Astrocyte (in vitro differentiated cells and primary cell): ENCODE data around the gene CCDC190. TPM values are rescaled to one million over a fixed set of nuclear protein-coding genes. Genes with fewer than 3 reads are reported as not detected.

Source experiments
- DNase-seq: peaks from one replicate; pipeline ENCODE4 v3.0.0-alpha.2; 2010; ENCODE audit warnings: low read depth
- FAIRE-seq: peaks from 2 replicates; lab custom pipeline; 2011; peaks lifted over from hg19 to GRCh38; lab: Jason Lieb, UNC
- H2AFZ ChIP-seq: 2 replicates; pipeline ENCODE4 v1.6.0; 2012; ENCODE audit warnings: low read depth, low read length, inconsistent platforms
- H3K27ac ChIP-seq: 2 replicates; pipeline ENCODE4 v1.5.1; 2011; ENCODE audit warnings: low read depth, low read length, inconsistent platforms
- H3K27me3 ChIP-seq: 2 replicates; pipeline ENCODE4 v1.6.0; 2011; ENCODE audit warnings: low read length, inconsistent platforms; ENCODE audit not compliant: insufficient read depth
- H3K36me3 ChIP-seq: 2 replicates; pipeline ENCODE4 v1.5.1; 2011; ENCODE audit warnings: low read length, inconsistent platforms; ENCODE audit not compliant: insufficient read depth
- H3K4me1 ChIP-seq: 2 replicates; pipeline ENCODE4 v1.5.1; 2011; ENCODE audit warnings: low read length, inconsistent platforms; ENCODE audit not compliant: insufficient read depth
- H3K4me2 ChIP-seq: 2 replicates; pipeline ENCODE4 v1.6.0; 2012; ENCODE audit warnings: low read length, inconsistent platforms
- H3K4me3 ChIP-seq: 2 replicates; pipeline ENCODE4 v1.5.1; 2011; ENCODE audit warnings: low read depth, mild to moderate bottlenecking, low read length, inconsistent platforms; ENCODE audit not compliant: insufficient read depth
- H3K79me2 ChIP-seq: 2 replicates; pipeline ENCODE4 v1.6.0; 2012; ENCODE audit warnings: mild to moderate bottlenecking, low read length, inconsistent platforms; ENCODE audit not compliant: insufficient read depth
- H3K9ac ChIP-seq: 2 replicates; pipeline ENCODE4 v1.6.0; 2012; ENCODE audit warnings: mild to moderate bottlenecking, low read length, inconsistent platforms
- H3K9me3 ChIP-seq: 2 replicates; pipeline ENCODE4 v1.5.1; 2012; ENCODE audit warnings: low read depth, mild to moderate bottlenecking, low read length, inconsistent platforms; ENCODE audit not compliant: insufficient read depth
- H4K20me1 ChIP-seq: 2 replicates; pipeline ENCODE4 v1.6.0; 2012; ENCODE audit warnings: low read length, inconsistent platforms; ENCODE audit not compliant: insufficient read depth
- H3K27ac Mint-ChIP-seq: one replicate; pipeline ENCODE4 v1.8.0; 2021; ENCODE audit warnings: mild to moderate bottlenecking, mixed read lengths; ENCODE audit not compliant: unreplicated experiment
- H3K27me3 Mint-ChIP-seq: one replicate; pipeline ENCODE4 v1.8.0; 2021; ENCODE audit warnings: low read depth, mixed read lengths; ENCODE audit not compliant: unreplicated experiment
- H3K36me3 Mint-ChIP-seq: one replicate; pipeline ENCODE4 v1.8.0; 2021; ENCODE audit warnings: low read depth, mixed read lengths; ENCODE audit not compliant: unreplicated experiment
- H3K4me1 Mint-ChIP-seq: one replicate; pipeline ENCODE4 v1.8.0; 2021; ENCODE audit warnings: low read depth, mixed read lengths; ENCODE audit not compliant: unreplicated experiment
- H3K4me3 Mint-ChIP-seq: one replicate; pipeline ENCODE4 v1.8.0; 2021; ENCODE audit warnings: mild to moderate bottlenecking, moderate library complexity, mixed read lengths; ENCODE audit not compliant: unreplicated experiment
- H3K9me3 Mint-ChIP-seq: one replicate; pipeline ENCODE4 v1.8.0; 2021; ENCODE audit warnings: mild to moderate bottlenecking, mixed read lengths; ENCODE audit not compliant: unreplicated experiment
- CTCF ChIP-seq: IDR thresholded peaks from 2 replicates; pipeline ENCODE4 v1.5.1; 2011; ENCODE audit warnings: low read depth, mild to moderate bottlenecking, inconsistent platforms, low read length, moderate library complexity; ENCODE audit not compliant: insufficient read depth
- EZH2 ChIP-seq: IDR thresholded peaks from 2 replicates; pipeline ENCODE4 v1.6.1; 2012; ENCODE audit warnings: mild to moderate bottlenecking, low read length, inconsistent platforms; ENCODE audit not compliant: insufficient read depth
- total RNA-seq: library from RNA; stranded (reverse); gene quantifications from 2 replicates; pipeline ENCODE4 v1.2.1, GENCODE V29; 2021

CCDC190 gene
- total RNA-seq, 1 donor from 2014 or later: not detected

GRCh38 chr1:162889989-162890388 lies 29.0 kb upstream of the CCDC190 start:
- Histone ChIP-seq H3K4me2 (no peak overlapping the region), H2AFZ (no peak overlapping the region), H3K27ac (no peak overlapping the region), H3K27me3 (no peaks in the 10 kb centered on the region), H3K9me3 (no peaks in the 10 kb centered on the region), H3K4me1 (no peaks in the 10 kb centered on the region), H3K9ac (no peak overlapping the region), H3K4me3 (no peak overlapping the region), H3K79me2 (no peaks in the 10 kb centered on the region), H4K20me1 (no peaks in the 10 kb centered on the region), H3K36me3 (no peaks in the 10 kb centered on the region)
- no peak overlapping the region for H3K27ac Mint-ChIP-seq
- no peaks in the 10 kb centered on the region for H3K36me3 Mint-ChIP-seq
- peaks cover 7% of the 10 kb centered on the region for H3K4me1 Mint-ChIP-seq
- FAIRE-seq: no peak
- no peak overlapping the region for H3K4me3 Mint-ChIP-seq
- no peak for TF ChIP-seq CTCF
- no peak for TF ChIP-seq EZH2
- no peaks in the 10 kb centered on the region for H3K27me3 Mint-ChIP-seq
- H3K9me3 Mint-ChIP-seq: no peaks in the 10 kb centered on the region
- no peak for DNase-seq

GRCh38 chr1:162886705-162887104 lies 25.7 kb upstream of the CCDC190 start:
- Mint-ChIP-seq H3K4me3 (no peak overlapping the region), H3K27ac (no peak overlapping the region), H3K27me3 (no peaks in the 10 kb centered on the region), H3K9me3 (no peaks in the 10 kb centered on the region), H3K36me3 (no peaks in the 10 kb centered on the region), H3K4me1 (no peaks in the 10 kb centered on the region)
- no peak for TF ChIP-seq CTCF
- Histone ChIP-seq H4K20me1 (no peaks in the 10 kb centered on the region), H3K9ac (no peak overlapping the region), H3K79me2 (no peaks in the 10 kb centered on the region), H3K27ac (no peak overlapping the region), H3K9me3 (no peaks in the 10 kb centered on the region), H3K4me2 (no peak overlapping the region), H2AFZ (no peak overlapping the region), H3K36me3 (no peaks in the 10 kb centered on the region), H3K4me1 (no peaks in the 10 kb centered on the region), H3K27me3 (no peaks in the 10 kb centered on the region), H3K4me3 (no peak overlapping the region)
- FAIRE-seq: no peak
- no peak for DNase-seq

GRCh38 chr1:162885265-162885664 lies 24.3 kb upstream of the CCDC190 start:
- no peak for FAIRE-seq
- no peak overlapping the region for H3K4me2 ChIP-seq
- H2AFZ ChIP-seq: no peak overlapping the region

More at GRCh38 chr1:162885265-162885664, 24.3 kb upstream of the CCDC190 start:
- H3K36me3 Mint-ChIP-seq: no peaks in the 10 kb centered on the region
- H3K9me3 ChIP-seq: no peaks in the 10 kb centered on the region
- no peaks in the 10 kb centered on the region for H3K4me1 Mint-ChIP-seq
- H3K36me3 ChIP-seq: no peaks in the 10 kb centered on the region
- no peak overlapping the region for H3K27ac ChIP-seq
- H3K4me3 ChIP-seq: no peak overlapping the region
- H4K20me1 ChIP-seq: no peaks in the 10 kb centered on the region
- H3K9me3 Mint-ChIP-seq: no peaks in the 10 kb centered on the region
- no peaks in the 10 kb centered on the region for H3K4me1 ChIP-seq
- H3K27me3 ChIP-seq: no peaks in the 10 kb centered on the region
- no peaks in the 10 kb centered on the region for H3K27me3 Mint-ChIP-seq
- H3K27ac Mint-ChIP-seq: no peak overlapping the region
- no peak for TF ChIP-seq EZH2
- TF ChIP-seq CTCF: no peak
- H3K4me3 Mint-ChIP-seq: no peak overlapping the region
- H3K79me2 ChIP-seq: no peaks in the 10 kb centered on the region
- H3K9ac ChIP-seq: no peak overlapping the region
- no peak for DNase-seq
